ENCODE results near the gene SFTPD.

SFTPD gene

DNA sequence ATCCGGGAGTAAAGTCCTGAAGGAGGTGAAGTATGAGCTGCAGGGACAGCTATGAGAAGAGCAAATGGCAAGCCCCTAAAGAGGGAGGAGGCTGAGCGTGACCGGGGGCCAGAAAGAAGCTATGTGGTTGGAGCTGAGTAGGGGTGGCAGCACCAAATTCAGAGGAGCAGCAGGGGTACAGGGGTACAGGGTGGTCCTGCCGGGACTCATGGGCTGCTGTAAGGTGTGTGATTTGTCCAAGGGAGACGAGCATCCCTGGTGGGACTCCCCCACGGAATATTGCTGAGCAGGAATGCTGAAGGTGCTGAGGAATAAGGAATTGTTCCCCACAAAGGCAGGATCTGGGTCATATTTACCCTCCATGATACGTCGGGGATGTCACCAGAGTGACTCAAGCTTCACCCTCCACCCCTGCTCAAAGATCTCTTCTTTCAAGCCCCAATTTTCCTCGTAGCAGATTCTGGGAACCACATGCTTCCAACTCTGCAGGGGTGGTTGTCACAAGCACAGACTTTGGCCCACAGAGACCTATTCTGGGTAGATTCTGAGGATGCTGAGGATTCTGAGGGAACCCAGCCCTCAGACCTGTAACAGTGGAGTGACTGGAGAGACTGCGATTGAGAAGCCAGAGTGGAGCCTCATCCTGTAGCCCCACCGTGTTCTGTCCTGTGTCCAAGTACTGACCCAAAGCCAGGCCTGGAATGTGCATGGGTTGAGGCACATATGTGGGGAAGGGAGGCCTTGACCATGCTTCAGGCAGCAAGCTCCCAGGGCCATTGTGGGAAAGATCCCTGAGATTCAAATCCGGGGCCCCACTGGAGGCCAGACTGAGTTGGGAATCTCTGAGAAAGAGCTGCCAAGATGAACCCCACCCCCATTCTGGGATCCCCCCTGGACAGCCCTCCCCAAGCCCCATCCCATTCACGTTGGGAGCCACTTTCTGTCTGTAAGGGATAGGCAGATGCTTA is 4.2 kb downstream of the SFTPD start:
- DNase-seq (ENCODE audit: low spot score): no peak

DNA sequence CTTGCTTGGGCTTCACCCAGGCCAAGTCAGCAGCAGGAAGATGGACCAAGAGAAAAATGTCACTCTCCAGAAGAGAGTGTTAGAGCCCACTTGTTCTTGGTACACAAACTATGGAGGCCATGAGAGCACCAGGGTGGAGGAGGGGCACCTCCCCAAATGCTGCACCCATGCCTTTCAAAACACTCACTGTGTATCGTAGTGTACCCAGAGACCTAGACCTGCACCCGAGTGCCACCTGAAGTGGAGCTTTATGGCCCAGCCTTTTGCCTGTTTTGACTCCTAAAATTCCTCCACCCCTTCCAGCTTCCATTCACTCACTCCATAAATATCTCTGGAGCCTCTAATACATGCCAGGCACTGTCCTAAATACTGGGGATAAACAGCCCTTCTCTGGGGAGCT is 5.0 kb downstream of the SFTPD start:
- DNase-seq (ENCODE audit: low spot score): no peak

DNA sequence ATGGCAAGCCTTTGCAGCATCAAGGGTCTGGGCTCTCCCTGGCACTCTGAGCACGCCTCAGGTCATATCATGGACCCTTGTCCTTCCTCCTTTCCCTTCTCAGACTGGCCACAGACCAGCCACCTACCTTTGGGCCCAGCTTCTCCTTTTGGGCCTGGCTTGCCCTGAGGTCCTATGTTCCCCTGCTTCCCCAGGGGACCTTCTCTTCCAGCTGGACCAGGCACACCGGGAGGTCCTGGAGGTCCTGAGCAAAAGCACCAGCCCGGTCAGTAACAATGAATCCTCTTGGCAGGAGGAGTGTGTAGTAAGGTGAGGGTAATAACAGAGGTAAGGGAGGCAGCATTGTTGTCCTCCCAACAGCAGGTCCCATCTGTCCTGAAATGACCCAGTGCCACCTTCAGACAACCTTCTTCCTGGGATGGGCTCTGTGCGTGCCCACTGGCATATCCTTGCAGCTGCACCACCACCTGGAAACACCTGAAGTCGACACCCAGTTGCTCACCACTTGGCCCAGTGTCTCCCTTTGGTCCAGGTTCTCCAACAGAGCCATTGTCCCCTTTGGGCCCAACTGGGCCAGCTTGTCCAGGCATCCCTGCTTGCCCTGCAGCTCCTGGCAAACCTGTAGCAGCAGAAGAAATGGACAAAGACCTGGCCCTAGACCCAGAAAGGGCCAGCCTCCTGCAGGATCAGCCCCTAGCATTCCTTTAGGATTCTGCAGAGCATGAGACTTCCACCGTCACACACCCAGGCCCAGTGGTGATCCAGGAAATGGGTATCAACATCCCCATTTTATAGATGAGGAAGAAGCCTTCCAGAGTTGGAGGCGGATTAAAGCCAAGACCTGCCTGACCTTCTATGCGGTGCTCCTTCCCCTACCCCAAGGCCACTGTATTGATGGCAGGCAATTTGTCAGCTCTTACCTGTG is 6.4 kb downstream of the SFTPD start:
- no peak for DNase-seq (ENCODE audit: low spot score)

DNA sequence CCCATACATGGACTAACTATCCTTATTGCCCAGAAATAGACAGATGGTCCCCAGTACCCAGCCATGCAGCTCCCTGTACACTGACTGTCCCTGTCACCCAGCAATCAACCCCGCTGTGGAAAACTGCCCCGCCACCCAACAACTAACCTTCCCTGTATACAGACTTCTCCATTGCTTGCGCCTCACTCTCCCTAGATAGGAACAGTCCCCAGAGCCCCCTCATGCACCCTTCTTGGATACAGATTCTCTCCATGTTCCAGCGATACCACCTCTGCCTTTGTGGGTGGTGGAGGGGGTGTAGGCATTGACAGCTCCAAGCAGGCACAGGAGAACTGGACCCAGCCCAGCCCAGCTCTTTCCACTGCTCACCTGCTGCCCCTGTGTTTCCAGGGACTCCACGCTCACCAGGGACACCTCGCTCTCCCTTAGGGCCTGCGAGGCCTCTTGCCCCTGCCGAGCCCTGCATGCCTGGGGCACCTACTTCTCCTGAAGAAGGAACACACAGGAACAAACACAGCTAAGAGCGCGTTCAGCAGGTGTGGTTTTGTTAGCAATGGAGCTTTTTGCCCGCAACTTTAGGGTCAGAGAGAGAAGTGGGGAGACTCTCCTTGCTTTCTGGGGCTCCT is 7.2 kb downstream of the SFTPD start:
- DNase-seq (ENCODE audit: low spot score): no peak

DNA sequence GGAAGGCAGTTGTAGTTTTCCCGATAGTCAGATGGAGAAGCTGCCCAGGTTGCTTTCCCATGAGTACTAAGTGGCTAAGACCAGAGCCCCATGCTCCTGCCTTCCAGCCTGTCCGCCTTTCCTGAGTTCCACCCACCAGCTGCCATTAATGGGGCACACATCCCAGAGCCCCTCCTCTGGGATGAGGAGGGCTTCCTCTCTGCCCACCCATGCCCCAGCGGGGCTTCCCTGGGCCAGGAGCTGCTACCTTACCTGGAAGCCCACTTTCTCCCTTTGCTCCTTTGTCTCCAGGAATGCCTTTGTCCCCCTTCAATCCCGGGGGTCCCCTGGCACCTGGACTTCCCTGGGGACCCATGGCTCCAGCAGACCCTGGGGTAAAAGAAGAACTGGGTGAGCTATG is 7.8 kb downstream of the SFTPD start:
- no peak for DNase-seq (ENCODE audit: low spot score)

DNA sequence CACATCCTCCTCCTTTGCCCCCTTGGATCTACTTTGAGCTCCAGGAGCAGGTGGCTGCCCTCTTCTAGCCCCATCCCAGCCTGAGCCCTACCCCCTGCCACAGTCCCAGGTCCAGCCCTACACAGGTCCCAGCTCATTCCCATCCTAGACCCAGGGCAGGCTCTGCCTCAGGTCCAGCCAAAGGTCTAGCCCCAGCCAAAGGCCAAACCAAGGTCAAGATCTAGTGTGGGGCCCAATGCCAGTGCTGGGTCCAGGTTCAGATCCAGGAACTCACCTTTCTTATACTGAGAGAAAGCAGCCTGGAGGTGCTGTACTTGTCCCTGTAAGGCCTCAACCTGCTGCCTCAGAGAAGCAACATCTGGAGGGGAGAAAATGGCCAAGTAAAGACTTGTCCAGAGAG is 8.5 kb downstream of the SFTPD start:
- no peak for DNase-seq (ENCODE audit: low spot score)

DNA sequence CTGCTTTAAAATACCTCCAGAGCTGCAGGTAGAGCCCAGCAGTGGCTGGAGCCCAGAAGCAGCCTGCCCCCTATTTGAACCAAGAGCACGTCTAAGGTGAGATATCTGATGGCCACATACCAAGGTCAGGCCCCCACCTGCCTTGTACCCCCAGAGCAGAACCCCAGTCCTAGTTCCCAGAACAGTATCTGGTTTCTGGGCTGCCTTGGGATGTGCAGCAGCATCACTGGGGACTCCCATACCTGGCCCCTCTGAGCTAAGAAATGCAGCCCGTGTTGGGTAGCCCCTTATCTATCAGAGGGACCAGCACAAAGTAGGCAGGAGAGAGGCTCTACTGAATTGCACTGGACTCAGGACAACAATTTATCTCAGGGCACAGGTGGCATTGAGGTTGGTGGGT is 8.9 kb downstream of the SFTPD start:
- DNase-seq (ENCODE audit: low spot score): no peak

DNA sequence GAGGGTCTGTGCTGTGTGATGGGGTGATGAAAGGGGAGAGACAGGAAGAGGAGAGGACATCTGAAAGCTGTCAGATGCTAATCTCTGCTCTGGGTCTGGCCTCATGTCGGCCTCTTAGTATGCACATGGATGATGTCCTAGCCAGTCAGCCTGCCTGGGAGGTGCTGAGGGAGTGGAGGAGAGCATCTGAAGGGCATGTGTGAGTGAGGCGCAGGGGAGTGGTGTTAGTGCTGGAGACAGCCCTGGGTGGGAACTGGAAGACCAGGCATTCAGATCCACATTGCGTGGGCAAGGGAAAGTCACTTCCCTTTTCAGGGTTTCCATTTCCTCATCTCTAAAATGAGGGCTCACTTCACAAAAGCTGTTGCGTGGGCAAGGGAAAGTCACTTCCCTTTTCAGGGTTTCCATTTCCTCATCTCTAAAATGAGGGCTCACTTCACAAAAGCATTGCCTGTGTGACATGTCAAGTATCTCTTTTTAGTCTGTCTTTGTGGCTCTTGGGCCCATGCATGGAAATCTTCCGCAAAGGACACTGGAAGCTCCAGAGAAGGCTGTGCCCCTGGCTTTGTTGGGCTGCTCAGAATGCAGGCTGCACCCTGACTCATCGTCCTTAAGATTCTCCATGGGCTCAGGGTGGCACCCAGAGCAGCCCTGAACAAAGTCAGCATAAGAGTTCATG is 10.0 kb downstream of the SFTPD start:
- peak; percentile 1 for DNase-seq (ENCODE audit: low spot score)

DNA sequence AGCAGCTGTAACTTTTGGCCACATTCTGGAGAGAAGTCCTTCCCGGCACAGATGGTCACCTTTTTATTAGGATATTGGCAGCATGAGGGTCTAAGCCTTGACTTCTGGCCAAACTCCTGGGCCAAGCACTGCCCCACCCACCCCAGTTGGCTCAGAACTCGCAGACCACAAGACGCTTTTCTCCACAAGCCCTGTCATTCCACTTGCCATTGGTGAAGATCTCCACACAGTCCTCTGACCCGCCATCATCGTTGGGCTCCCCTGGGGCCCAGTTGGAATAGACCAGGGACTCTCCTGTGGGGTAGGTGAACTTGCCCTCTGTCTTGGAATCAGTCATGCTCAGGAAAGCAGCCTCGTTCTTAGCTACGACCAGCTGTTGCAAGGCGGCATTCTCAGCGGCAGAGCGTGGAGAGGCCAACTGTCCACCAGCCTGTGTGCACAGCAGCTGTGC is 11.2 kb downstream of the SFTPD start:
- DNase-seq (ENCODE audit: low spot score): no peak

DNA sequence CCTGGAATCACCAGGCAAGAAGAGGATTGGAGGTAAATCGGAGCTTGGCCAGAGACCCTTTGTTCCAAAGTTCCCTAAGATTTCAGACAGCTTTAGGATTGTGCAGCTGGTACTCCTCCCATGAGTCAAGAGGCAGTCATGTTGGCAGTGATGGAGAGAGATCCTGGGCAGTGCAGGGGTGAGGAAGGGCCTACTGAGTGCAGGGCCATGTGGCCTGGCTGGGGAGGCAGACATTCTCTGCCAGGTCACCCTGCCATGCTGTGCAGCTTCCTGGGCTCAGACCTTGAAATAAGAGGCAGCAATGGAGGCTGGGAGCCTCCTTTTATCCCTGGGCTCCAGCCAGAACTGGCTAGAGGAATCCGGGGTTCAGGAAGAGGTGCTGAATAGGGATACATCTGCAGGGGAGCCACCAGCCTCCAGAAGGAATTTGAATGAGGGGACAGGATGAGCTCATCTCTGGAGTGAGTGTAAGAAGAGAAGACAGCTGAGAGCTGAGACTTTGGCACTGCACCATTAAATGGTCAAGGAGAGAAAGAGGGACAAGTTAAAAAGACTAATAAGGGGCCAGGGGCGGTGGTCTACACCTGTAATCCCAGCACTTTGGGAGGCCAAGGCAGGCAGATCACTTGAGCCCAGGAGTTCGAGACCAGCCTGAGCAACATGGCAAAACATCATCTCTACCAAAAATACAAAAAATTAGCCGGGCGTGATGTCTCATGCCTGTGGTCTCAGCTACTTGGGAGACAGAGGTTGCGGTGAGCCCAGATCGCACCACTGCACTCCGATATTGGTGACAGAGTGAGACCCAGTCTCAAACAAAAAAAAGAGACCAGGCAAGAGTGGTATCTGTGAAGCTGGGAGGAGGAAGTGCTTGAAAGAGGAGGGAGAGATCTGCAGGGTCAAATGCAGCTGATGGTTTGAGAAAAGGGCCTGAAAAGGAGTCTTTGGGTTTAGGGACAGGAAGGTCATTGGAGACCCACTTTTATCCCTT is 12.0 kb downstream of the SFTPD start:
- peak; percentile 1 for DNase-seq (ENCODE audit: low spot score)

DNA sequence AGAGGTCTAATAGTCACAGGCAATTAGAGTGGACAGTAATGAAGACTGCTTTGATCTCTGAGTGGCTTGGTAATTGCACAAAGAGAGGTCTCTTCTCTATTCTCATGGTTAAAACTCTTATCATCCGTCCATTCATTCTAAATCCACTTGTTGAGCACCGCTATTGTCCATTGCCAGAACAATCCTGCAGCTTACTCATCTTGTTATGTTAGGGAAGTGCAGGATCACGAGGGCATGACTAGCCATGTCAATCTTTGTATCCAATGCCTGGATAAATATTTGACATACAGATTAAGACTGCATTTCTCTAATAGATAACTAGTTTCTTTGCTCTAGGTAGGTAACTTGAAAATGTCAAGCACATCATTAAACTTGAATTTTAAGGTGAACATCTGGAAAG is 14.9 kb downstream of the SFTPD start:
- peak; percentile 1 for DNase-seq (ENCODE audit: low spot score)

DNA sequence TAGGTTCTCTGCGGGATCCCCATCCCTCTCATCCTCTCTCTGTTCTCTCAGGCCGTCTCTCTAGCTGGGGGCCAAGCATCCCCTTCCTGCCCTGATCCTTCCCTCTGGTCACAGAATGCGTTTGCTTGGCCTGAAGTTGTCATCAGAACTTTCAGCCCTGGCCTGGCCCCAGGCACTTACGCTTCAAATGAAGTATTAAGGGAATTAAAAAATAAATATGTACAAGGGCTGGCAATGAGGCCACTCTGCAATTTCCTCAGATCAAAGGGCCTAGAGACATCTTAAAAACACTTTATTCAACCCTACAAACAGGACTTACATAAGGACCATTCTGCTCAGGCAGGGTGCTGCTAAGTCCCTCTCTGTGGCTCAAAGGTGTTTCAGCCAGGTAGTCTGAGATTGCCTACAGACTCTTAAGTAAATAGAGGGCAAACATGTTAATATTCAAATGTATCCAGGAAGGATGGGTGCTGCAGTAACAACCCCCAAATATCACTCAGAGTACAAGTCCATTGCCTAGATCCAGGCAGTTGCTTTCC is 16.0 kb downstream of the SFTPD start:
- DNase-seq (ENCODE audit: low spot score): no peak

DNA sequence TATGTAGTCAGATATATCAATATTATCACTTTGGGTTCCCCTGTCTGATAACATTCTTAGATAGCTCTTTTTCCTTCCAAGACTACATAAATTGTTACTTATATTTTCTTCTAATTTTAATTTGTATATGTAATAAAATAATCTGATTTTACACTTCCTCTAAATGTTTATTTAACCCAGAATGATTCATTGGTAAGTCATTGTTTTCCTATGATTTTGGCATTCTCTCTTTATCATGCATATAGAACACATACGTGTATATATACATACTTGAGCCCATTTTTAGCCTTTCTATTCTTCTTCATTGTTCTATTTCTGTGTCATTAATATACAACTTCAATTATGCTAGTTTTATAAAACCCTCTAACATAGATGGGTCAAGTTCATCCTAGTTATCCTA is 16.6 kb downstream of the SFTPD start:
- no peak for DNase-seq (ENCODE audit: low spot score)

DNA sequence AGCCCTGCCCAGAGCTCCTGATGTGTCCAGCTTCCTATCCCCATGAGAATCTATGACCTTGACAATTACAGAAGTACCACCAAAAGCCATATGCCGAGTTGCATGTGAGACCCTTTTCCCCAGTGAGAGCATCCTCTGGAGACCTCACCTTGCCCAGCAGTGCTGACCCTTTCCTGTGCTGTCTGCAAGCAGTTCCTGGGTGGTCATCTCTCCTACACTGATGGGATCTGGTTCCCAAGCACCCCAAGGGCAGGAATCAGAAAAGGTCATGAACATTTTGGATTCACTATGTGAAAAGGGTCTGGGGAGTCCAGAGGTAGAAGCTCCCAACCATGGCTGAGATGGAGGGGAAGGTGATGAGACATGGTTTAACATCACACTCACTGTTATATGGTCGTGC is 18.2 kb downstream of the SFTPD start:
- DNase-seq (ENCODE audit: low spot score): peak; percentile 1

DNA sequence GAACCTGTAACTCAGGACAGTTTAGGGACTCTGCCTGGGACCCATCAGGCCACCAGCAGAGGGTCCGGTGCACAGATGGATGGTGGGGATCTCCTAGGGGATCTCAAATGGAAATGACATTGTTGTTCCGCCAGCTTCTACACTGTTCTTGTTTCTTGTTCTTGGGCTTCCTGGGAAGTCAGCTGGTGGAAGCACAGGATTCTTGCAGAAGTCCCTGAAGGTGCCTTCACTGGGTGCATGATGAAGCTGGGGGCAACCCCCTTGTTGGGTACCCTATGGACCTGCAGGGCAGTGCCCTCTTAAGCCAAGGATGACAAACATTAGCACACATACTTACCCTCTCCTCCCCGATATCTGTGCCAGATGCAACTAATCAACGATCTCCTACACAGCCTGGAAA is 18.6 kb downstream of the SFTPD start:
- DNase-seq (ENCODE audit: low spot score): peak; percentile 1

DNA sequence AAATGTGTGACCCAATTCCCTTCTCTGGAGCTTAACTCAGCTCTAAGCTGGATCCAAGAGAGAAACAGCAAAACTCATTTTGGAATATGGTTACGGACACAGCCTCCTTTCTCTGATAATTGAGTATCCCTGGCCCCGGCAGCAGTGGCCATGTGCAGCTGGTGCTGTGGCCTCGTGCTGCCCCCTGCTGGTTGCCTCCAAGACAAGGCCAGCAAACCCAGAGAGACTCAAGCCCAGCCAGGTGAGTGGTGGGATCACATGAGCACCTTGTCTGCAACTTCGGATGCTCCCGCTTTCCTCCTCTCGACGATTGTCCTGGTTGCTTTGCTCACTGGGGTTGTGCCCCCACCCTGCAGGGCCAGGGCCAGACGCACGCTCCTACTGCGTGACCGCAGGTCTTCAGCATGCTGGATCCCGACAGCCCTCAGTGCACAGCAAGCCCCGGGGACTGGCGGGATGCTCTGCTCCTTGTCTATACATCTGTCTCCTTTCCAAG is 19.4 kb downstream of the SFTPD start:
- peak; percentile 81 for DNase-seq (ENCODE audit: low spot score)

DNA sequence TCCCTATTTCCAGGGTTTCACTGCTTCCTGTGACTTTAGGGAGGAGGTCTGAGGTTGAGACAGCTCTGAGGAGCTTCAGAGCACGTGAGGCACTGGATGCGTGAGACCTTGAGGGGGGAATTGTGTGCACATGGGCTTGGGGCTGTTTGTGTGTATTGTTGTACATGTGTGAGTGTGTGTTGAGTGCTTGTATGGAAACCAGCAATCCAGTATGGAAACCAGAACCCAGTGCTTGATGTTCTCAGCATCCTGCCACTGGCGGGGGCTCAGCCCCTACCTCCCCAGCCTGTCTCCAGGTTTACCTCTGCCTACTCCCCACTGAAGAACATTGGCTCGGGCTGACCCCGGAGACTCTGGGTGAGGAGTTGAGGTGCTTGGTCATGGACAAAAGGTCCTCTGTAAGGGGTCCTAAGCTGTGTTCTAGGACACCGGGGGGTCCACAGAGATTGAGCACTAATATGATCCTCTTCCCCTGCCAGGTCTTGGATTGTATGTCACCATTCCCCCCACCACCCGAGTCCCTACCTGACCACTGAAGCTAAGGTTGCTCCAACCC is 20.8 kb downstream of the SFTPD start:
- DNase-seq (ENCODE audit: low spot score): no peak

DNA sequence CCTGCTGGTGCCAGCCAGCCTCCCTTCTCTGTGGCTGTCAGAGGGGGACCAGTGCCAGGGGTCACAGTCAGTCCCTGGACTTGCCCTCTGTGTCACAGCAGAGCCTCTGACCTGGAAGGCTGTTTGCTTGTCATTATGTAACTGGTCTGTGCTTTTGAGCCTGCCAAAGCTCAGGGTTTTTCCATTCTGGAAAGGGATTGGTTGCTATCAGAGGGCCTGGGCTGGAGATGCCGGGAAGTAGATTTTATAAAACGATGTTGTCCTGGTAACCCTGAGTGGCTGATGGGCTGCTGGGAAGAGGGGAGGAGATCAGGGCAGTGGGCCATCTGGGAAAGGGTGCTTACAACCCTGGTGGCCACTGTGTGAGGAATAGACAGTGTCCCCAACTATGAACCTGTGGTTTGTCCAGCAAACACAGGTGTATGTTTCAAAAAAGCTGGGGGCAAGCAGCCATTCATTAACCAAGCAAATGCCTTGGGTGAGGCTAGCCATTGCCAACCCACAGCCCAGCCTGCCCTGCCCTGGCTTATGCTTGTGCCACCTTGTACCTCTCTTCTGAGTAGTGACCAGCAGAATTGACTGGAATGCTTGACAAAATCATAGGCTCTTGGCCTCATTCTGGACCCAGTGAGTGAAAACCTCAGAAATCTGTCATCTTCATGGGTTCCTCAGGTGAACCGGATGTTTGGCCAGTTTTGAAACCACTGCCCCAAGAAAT is 21.6 kb downstream of the SFTPD start:
- peak; percentile 0 for DNase-seq (ENCODE audit: low spot score)

DNA sequence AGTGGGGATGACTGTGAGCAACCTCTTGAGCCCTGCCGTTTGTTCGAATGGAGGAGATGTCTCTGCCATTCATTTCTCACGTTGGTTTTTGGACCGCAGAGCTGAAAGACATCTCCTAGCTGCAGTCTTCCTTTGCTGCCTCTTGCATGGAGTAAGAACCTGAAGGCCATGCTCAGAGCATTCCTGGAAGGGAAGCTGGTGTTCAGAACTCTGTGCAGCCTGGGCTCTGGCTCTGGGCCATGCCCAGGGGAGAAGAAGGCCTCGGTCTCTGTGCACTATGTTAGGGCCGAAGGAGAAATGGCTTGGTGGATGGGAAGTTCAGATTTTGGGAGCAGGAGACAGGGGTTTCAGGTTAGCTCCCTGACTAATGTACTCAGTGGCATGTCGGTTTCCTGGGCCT is 22.9 kb downstream of the SFTPD start:
- no peak for DNase-seq (ENCODE audit: low spot score)
